ENCODE results near the gene ATL3. TPM values are rescaled to one million over a fixed set of nuclear protein-coding genes. Genes with fewer than 3 reads are reported as not detected.
"Not testable (repeated sequence)": the region's sequence is repeated elsewhere in the genome, so short reads cannot be mapped to it uniquely, and the experiment has no call there.

Gene ATL3
- total RNA-seq, 1 donor from 2014 or later: 67.1 TPM

- DNase-seq: peak; percentile 98
Observed at GRCh38 chr11:63681321-63682065, 10.3 kb upstream of the ATL3 start, which contains the start of gene RTN3. RTN3 (plus strand) TSS chr11:63681500; CDS start chr11:63681637, 137 bp downstream.

GRCh38 chr11:63680834-63681320 lies 9.7 kb upstream of the ATL3 start:
- no peak for DNase-seq

GRCh38 chr11:63673579-63673978 lies 2.4 kb upstream of the ATL3 start:
- no peak for DNase-seq

GRCh38 chr11:63672936-63673539 lies 1.9 kb upstream of the ATL3 start:
- DNase-seq: no peak

GRCh38 chr11:63672156-63672463 lies 934 bp upstream of the ATL3 start:
- DNase-seq: no peak

GRCh38 chr11:63670433-63671321 lies 499 bp downstream of the ATL3 start:
- peak; percentile 36 for DNase-seq

- no peak for DNase-seq
Observed at GRCh38 chr11:63670096-63670432, 1.1 kb downstream of the ATL3 start.

GRCh38 chr11:63667995-63668795 lies 3.0 kb downstream of the ATL3 start:
- no peak for DNase-seq

- DNase-seq: no peak
Observed at GRCh38 chr11:63666874-63667273, 4.3 kb downstream of the ATL3 start.

GRCh38 chr11:63663809-63664208 lies 7.4 kb downstream of the ATL3 start:
- DNase-seq: no peak

GRCh38 chr11:63660972-63661371 lies 10.2 kb downstream of the ATL3 start:
- DNase-seq: no peak

- no peak for DNase-seq
Observed at GRCh38 chr11:63652671-63653070, 18.5 kb downstream of the ATL3 start.

GRCh38 chr11:63643205-63643604 lies 28.0 kb downstream of the ATL3 start:
- no peak for DNase-seq

GRCh38 chr11:63641727-63642126 lies 29.4 kb downstream of the ATL3 start:
- DNase-seq: no peak

- no peak for DNase-seq
Observed at GRCh38 chr11:63639199-63639832, 31.9 kb downstream of the ATL3 start.

GRCh38 chr11:63638436-63638835 lies 32.7 kb downstream of the ATL3 start:
- DNase-seq: not testable (repeated sequence)

GRCh38 chr11:63635762-63636465 lies 35.3 kb downstream of the ATL3 start:
- peak; percentile 45 for DNase-seq

- DNase-seq: no peak
Observed at GRCh38 chr11:63629426-63629825, 41.8 kb downstream of the ATL3 start.

- DNase-seq: no peak
Observed at GRCh38 chr11:63623513-63624140, 47.5 kb downstream of the ATL3 start.

GRCh38 chr11:63622323-63622722 lies 48.9 kb downstream of the ATL3 start:
- DNase-seq: no peak

- no peak for DNase-seq
Observed at GRCh38 chr11:63621071-63621470, 50.1 kb downstream of the ATL3 start.
